HEK293T (cell line): ENCODE results near the gene TNRC18.
"Not testable (repeated sequence)": the region's sequence is repeated elsewhere in the genome, so short reads cannot be mapped to it uniquely, and the experiment has no call there.

Experiments
- CTCF ChIA-PET: fragments of 350-600 bp; formaldehyde crosslinking; extraction: SDS; loops from one replicate; lab custom pipeline; 2021; ENCODE audit warnings: antibody characterized with exemption, inconsistent platforms; lab: Yijun Ruan, JAX
- POLR2A ChIA-PET: fragments of 350-600 bp; formaldehyde crosslinking; extraction: SDS; loops from one replicate; lab custom pipeline; 2020; ENCODE audit warnings: antibody characterized with exemption, inconsistent platforms; lab: Yijun Ruan, JAX
- DNase-seq: peaks from one replicate; pipeline ENCODE4 v3.0.0; 2012; ENCODE audit warnings: mixed read lengths; ENCODE audit errors: extremely low spot score
- ARNT ChIP-seq: fragments of 450-650 bp; IDR thresholded peaks from 2 replicates; pipeline ENCODE4 v1.6.1; 2017; ENCODE audit warnings: mild to moderate bottlenecking
- BHLHE40 ChIP-seq: fragments of 450-650 bp; IDR thresholded peaks from 2 replicates; pipeline ENCODE4 v1.6.1; 2016; ENCODE audit warnings: mild to moderate bottlenecking, moderate library complexity, borderline replicate concordance
- CTBP1 ChIP-seq: fragments of 450-650 bp; IDR thresholded peaks from 2 replicates; pipeline ENCODE4 v1.6.1; 2016; ENCODE audit warnings: borderline replicate concordance
- ELF4 ChIP-seq: fragments of 450-650 bp; IDR thresholded peaks from 2 replicates; pipeline ENCODE4 v1.6.1; 2017; ENCODE audit warnings: antibody characterized with exemption
- FOXA1 ChIP-seq: fragments of 450-650 bp; IDR thresholded peaks from 2 replicates; pipeline ENCODE4 v1.6.1; 2016; ENCODE audit warnings: mild to moderate bottlenecking
- FOXK2 ChIP-seq: fragments of 450-650 bp; IDR thresholded peaks from 2 replicates; pipeline ENCODE4 v1.6.1; 2016; ENCODE audit warnings: mild to moderate bottlenecking
- FOXM1 ChIP-seq: fragments of 450-650 bp; IDR thresholded peaks from 2 replicates; pipeline ENCODE4 v1.6.1; 2017; ENCODE audit warnings: mild to moderate bottlenecking, borderline replicate concordance
- HDGF ChIP-seq: fragments of 450-650 bp; IDR thresholded peaks from 2 replicates; pipeline ENCODE4 v1.6.1; 2017; ENCODE audit warnings: antibody characterized with exemption, borderline replicate concordance
- L3MBTL2 ChIP-seq: fragments of 450-650 bp; conservative IDR thresholded peaks from 2 replicates; pipeline ENCODE4 v1.6.1; 2016; ENCODE audit warnings: mild to moderate bottlenecking
- LEF1 ChIP-seq: fragments of 450-650 bp; IDR thresholded peaks from 2 replicates; pipeline ENCODE4 v1.6.1; 2017; ENCODE audit warnings: mild to moderate bottlenecking, borderline replicate concordance
- NFRKB ChIP-seq: fragments of 450-650 bp; IDR thresholded peaks from 2 replicates; pipeline ENCODE4 v1.6.1; 2016; ENCODE audit warnings: mild to moderate bottlenecking, moderate library complexity
- SP1 ChIP-seq: fragments of 450-650 bp; IDR thresholded peaks from 2 replicates; pipeline ENCODE4 v1.6.1; 2017
- SUZ12 ChIP-seq: fragments of 450-650 bp; IDR thresholded peaks from 2 replicates; pipeline ENCODE4 v1.6.1; 2016; ENCODE audit warnings: mild to moderate bottlenecking
- TARDBP ChIP-seq: fragments of 450-650 bp; IDR thresholded peaks from 2 replicates; pipeline ENCODE4 v1.6.1; 2016
- ZNF384 ChIP-seq: fragments of 450-650 bp; IDR thresholded peaks from 2 replicates; pipeline ENCODE4 v1.6.1; 2016
- TF ChIP-seq, protein P1 (sequence below): fragments of 450-650 bp; IDR thresholded peaks from 2 replicates; pipeline ENCODE4 v1.6.1; 2016

Gene TNRC18

DNA sequence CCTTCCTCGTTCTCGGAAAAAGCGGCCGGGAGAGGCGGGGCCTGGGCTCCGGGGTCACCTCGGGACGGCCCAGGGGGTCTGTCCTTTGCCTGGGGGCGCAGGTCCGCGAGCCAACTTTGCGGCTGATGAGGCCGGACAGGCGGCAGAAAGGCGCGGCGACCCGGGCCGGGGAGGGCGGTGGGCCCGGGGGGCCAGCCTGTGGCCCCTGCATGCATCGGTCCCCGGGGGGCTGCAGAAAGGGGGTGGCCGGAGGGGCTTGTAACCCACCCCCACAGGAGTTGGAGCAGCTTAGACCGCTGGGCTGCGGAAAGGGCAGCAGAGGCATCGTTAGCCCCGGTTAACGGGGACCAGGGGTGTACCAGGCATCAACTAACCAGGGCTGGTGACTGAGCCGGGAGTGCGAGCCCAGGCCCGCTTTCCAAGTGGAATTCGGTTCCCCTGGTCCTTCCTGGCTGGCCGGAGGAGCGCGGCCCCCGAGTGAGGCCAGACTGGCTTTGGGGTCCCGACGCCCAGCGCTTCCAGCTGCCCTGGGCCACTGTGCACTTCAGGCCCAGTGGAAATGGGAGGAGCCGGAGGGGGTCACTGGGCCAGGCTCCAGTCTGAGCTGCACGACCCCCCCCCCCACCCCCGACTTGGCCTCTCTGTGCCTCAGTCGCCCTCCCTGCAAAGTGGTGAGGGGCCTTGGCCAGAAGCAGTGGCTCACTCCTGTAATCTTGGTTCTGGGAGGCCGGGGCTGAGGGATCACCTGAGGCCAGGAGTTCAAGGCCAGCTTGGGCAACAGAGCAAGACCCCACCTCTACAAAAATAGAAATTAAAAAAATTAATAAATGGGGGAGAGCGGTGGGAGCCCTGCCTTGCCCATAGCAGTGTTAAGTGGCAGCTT, 140.0 kb downstream of the TNRC18 start:
- DNase-seq = no peak
- ChIA-PET POLR2A (no interaction called here), CTCF (interaction anchor here (0.5 kb wide), 1 partner anchor 80 kb away, joined by 6 read pairs; no protein-coding TSS in a partner anchor)
- TF ChIP-seq ARNT (no peak), ELF4 (no peak), SUZ12 (no peak), SP1 (no peak), CTBP1 (no peak), ZNF384 (no peak), TARDBP (no peak), FOXK2 (no peak), FOXM1 (no peak), FOXA1 (no peak), L3MBTL2 (no peak), HDGF (no peak), LEF1 (no peak), NFRKB (no peak), BHLHE40 (no peak)
- TF ChIP-seq, protein P1, sequence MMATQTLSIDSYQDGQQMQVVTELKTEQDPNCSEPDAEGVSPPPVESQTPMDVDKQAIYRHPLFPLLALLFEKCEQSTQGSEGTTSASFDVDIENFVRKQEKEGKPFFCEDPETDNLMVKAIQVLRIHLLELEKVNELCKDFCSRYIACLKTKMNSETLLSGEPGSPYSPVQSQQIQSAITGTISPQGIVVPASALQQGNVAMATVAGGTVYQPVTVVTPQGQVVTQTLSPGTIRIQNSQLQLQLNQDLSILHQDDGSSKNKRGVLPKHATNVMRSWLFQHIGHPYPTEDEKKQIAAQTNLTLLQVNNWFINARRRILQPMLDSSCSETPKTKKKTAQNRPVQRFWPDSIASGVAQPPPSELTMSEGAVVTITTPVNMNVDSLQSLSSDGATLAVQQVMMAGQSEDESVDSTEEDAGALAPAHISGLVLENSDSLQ = no peak

DNA sequence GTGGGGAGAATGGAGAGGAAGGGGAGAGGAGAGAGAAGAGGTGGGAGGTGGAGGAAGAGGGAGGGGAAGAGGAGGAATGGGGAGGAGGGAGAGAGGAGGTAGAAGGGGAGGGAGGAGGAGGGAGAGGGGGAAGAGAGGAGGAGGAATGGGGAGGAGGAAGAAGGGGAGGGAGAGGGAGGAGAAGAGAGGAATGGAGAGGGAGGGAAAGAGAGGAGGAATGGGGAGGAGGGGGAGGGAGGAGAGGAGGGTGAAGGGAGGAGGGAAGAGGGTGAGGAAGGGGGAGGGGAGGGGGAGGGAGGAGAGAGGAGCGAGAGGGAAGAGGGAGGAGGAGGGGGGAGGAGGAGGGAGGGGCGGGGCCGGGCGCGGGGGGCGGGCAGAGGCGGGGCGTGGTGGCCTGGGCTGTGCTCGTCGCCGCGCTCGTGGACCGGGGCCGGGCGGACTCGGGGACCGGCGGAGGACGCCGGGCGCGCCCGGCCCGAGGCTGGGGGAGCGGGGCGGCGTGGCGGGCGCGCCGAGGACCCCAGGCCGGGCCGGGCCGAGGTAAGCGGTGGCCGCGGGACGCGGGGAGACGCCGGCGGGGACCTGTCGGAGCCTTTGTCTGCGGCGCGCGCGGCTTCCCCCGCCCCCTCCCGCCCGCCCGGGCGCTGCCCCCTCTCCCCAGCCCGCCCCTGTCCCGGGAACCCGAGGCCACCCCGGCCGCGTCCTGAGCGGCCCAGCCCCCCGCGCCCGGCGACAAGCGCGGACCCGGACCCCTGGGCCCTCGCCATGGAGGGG, 140.9 kb downstream of the TNRC18 start, which contains the start of gene SLC29A4:
Gene SLC29A4, plus strand, starts transcription at position 401 of the 774 bp plus-strand sequence. CDS start 4,874 bp downstream, outside the sequence.
- no peak for TF ChIP-seq HDGF
- TF ChIP-seq, protein P1 = peak; percentile 70; the same call in 1 of the 2 replicates
- POLR2A ChIA-PET = no interaction called here
- CTCF ChIA-PET = no interaction called here
- DNase-seq = peak; percentile 50

DNA sequence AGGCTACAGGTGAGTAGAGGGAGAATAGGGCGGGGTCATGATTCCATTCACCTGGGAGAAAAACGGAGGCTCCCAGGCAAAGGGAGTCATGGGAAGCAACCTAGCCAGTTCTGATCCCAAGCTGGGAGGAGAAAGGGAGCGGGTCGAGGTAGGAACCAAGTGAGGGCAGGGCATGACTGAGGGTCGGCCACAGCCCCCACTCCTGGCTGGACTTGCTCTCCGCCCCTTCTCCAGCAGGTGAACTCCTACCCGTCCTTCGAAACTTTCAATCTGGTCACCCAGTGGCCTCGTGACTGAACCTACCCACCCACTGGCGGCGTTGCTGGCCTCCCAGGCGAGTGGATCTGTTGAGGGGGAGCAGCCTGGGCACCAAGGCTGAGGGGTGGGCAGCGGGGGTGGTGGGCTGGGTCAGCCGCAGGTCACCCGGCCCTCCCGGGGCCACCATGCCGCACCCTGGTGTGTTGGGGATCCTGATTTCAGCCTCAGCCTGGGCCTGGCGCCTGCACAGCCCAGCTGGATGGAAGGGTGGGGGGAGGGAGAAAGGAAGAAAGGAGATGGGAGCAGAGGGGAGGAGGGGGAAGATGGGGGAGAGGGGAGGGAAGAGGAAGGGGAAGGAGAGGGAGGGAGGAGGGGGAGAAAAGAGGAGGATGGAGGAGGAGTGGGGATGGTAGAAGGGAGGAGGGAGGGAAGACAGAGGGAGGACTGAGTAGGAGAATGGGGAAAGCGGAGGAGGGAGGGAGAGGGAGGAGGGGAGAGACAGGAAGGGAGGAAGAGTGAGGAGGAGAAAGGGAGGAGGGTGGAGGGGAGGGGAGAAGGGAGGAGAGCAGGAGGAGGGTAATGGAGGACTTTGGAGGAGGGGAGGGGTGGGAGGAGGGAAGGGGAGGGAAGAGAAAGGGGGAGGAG, 141.8 kb downstream of the TNRC18 start:
- POLR2A ChIA-PET, CTCF ChIA-PET, DNase-seq: not testable (repeated sequence)

DNA sequence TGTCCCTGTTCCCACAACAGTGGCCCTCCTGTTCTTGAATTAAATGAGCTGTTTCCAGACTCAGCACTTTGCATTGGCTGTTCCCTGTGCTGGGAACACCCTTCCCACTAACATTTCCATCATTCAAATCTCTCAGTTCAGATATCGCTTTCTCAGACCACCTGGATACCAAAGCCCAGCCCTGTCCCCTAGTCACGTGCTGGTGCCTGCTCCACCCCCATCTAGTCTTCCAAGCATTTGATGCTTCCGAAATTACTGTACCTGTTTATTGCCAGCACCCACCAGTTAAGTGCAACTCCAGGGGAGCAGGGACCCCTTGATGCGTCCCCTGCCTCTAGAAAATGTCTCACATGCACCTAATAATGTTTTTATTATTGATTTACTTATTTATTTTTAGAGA, 143.9 kb downstream of the TNRC18 start:
- POLR2A ChIA-PET = interaction anchor here (0.6 kb wide), 1 partner anchor 39 kb away, joined by 3 read pairs; no protein-coding TSS in a partner anchor
- DNase-seq = no peak
- TF ChIP-seq SP1 = no peak
- TF ChIP-seq SUZ12 = no peak
- no peak for TF ChIP-seq FOXM1
- TF ChIP-seq, protein P1 = no peak
- no peak for TF ChIP-seq CTBP1
- no peak for TF ChIP-seq ELF4
- TF ChIP-seq FOXK2 = no peak
- no peak for TF ChIP-seq FOXA1
- TF ChIP-seq NFRKB = no peak
- TF ChIP-seq L3MBTL2 = no peak
- no peak for TF ChIP-seq ZNF384
- TF ChIP-seq HDGF = no peak
- no peak for TF ChIP-seq LEF1
- TF ChIP-seq ARNT = no peak
- no peak for TF ChIP-seq TARDBP
- no peak for TF ChIP-seq BHLHE40
- CTCF ChIA-PET = interaction anchor here (0.6 to 0.7 kb wide), 2 partner anchors 86 to 1308 kb away, joined by 3 to 4 read pairs; no protein-coding TSS in a partner anchor

DNA sequence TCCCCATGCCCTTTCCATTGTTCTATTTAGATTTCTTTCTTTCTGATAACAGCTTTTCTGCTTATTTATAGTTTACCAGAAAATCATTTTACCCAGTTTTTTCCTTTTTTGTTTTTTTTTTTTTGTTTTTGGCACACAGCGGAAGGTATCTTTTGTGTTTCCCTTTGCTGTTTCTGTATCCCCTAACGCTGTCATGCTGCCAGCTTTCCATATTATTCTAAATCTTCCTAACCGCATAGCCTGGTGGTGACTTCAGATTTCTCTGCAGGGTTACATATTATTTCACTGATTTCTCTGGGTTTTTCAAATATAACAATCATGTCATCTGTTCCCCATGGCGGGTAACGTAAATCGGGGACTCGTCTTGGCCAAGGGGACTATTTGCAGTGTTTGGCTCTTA, 144.9 kb downstream of the TNRC18 start:
- ChIA-PET CTCF (interaction anchor here (0.6 to 1.7 kb wide), 2 partner anchors 39 to 452 kb away, joined by 3 to 6 read pairs; no protein-coding TSS in a partner anchor), POLR2A (no interaction called here)
- no peak for TF ChIP-seq FOXA1
- TF ChIP-seq ZNF384 = no peak
- no peak for TF ChIP-seq ARNT
- no peak for TF ChIP-seq TARDBP
- TF ChIP-seq FOXK2 = no peak
- TF ChIP-seq CTBP1 = no peak
- no peak for TF ChIP-seq BHLHE40
- no peak for TF ChIP-seq SUZ12
- no peak for TF ChIP-seq SP1
- TF ChIP-seq, protein P1 = no peak
- no peak for TF ChIP-seq HDGF
- no peak for TF ChIP-seq NFRKB
- TF ChIP-seq LEF1 = no peak
- no peak for DNase-seq
